GM12878 (cell line): Measurements from ENCODE around the gene TMCC3. TPM values are rescaled to one million over a fixed set of nuclear protein-coding genes. Genes with fewer than 3 reads are reported as not detected.

Source experiments
- BRCA1 ChIP-seq: IDR thresholded peaks from 2 replicates; pipeline ENCODE4 v1.6.1; 2011; ENCODE audit warnings: low read depth, low read length, improper control_type of control experiment
- ETV6 ChIP-seq, 2 experiments: fragments of 450-650 bp in 1 of 2; IDR thresholded peaks in 1 of 2; conservative IDR thresholded peaks in 1 of 2; 2 replicates each; pipeline ENCODE4 v1.6.1; 2014; ENCODE audit warnings: antibody characterized with exemption in 1 of 2, borderline replicate concordance in 1 of 2, low read depth in 1 of 2, mild to moderate bottlenecking in 1 of 2, moderate library complexity in 1 of 2
- HDGF ChIP-seq: fragments of 450-650 bp; IDR thresholded peaks from 2 replicates; pipeline ENCODE4 v1.6.1; 2016; ENCODE audit warnings: antibody characterized with exemption
- MTA3 ChIP-seq: IDR thresholded peaks from 2 replicates; pipeline ENCODE4 v1.6.1; 2012; ENCODE audit warnings: low read length, inconsistent platforms, borderline replicate concordance
- MYB ChIP-seq: fragments of 150-350 bp; IDR thresholded peaks from 2 replicates; pipeline ENCODE4 v1.6.1; 2014; ENCODE audit warnings: mild to moderate bottlenecking, low read depth, low read length, borderline replicate concordance
- NRF1 ChIP-seq: conservative IDR thresholded peaks from 2 replicates; pipeline ENCODE4 v1.6.1; 2011; ENCODE audit warnings: mild to moderate bottlenecking, low read depth, low read length, improper control_type of control experiment
- PML ChIP-seq: IDR thresholded peaks from 2 replicates; pipeline ENCODE4 v1.6.1; 2012; ENCODE audit warnings: low read length, inconsistent platforms
- POLR2AphosphoS2 ChIP-seq: IDR thresholded peaks from 2 replicates; pipeline ENCODE4 v1.6.1; 2011; ENCODE audit warnings: low read depth, mild to moderate bottlenecking, low read length, improper control_type of control experiment, moderate library complexity
- SIX5 ChIP-seq: IDR thresholded peaks from 2 replicates; pipeline ENCODE4 v1.6.1; 2011; ENCODE audit warnings: mild to moderate bottlenecking, low read depth, low read length, moderate library complexity; ENCODE audit not compliant: severe bottlenecking
- SMC3 ChIP-seq: IDR thresholded peaks from 2 replicates; pipeline ENCODE4 v1.6.1; 2011; ENCODE audit warnings: low read length, improper control_type of control experiment, borderline replicate concordance
- SPI1 ChIP-seq: IDR thresholded peaks from 2 replicates; pipeline ENCODE4 v1.6.1; 2011; ENCODE audit warnings: low read depth, mild to moderate bottlenecking, low read length, moderate library complexity, borderline replicate concordance; ENCODE audit not compliant: insufficient read depth
- WRNIP1 ChIP-seq: IDR thresholded peaks from 2 replicates; pipeline ENCODE4 v1.6.1; 2011; ENCODE audit warnings: low read depth, low read length, improper control_type of control experiment, borderline replicate concordance
- ZNF207 ChIP-seq: fragments of 450-650 bp; IDR thresholded peaks from 2 replicates; pipeline ENCODE4 v1.6.1; 2014; ENCODE audit warnings: antibody characterized with exemption, mild to moderate bottlenecking, borderline replicate concordance
- ZNF384 ChIP-seq: IDR thresholded peaks from 2 replicates; pipeline ENCODE4 v1.6.1; 2012; ENCODE audit warnings: low read depth, mild to moderate bottlenecking, low read length, improper control_type of control experiment, borderline replicate concordance
- polyA plus RNA-seq, 11 experiments: library from polyadenylated mRNA; depleted of rRNA in 4 of 11; unstranded in 6 of 11; stranded (reverse) in 5 of 11; fragments of >200 nt; fragmentation: Nextera tagmentation in 4 of 11; fragmentation: Illumina TruSeq in 1 of 11; extraction: Ambion mirVana in 4 of 11; extraction: Trizol in 1 of 11; gene quantifications; 1 replicate in 1 of 11; 2 replicates in 10 of 11; pipeline versions ENCODE4 v1.2.1 to v1.2.3, GENCODE V29; 2011 to 2016; ENCODE audit warnings: inconsistent platforms in 2 of 11, missing spikeins in 2 of 11, low read depth in 1 of 11
- total RNA-seq, 4 experiments: library from RNA; depleted of rRNA in 3 of 4; stranded (reverse); fragments of >200 nt in 3 of 4; fragmentation: Illumina TruSeq in 1 of 4; extraction: Trizol in 1 of 4; gene quantifications; 2 replicates each; pipeline versions ENCODE4 v1.2.1 to v1.2.3, GENCODE V29; 2013 to 2021
- TF ChIP-seq, protein P1 (sequence below): fragments of 450-650 bp; IDR thresholded peaks from 2 replicates; pipeline ENCODE4 v1.6.1; 2017; ENCODE audit warnings: low read depth, mild to moderate bottlenecking, moderate library complexity
- TF ChIP-seq, protein P2 (sequence below): fragments of 450-650 bp; conservative IDR thresholded peaks from 2 replicates; pipeline ENCODE4 v1.6.1; 2017; ENCODE audit warnings: mild to moderate bottlenecking, moderate library complexity
- TF ChIP-seq, protein P3 (sequence below): fragments of 450-650 bp; formaldehyde crosslinking; IDR thresholded peaks from 2 replicates; pipeline ENCODE4 v1.5.0; 2022; ENCODE audit warnings: mild to moderate bottlenecking, missing genetic modification characterization
- TF ChIP-seq, protein P4 (sequence below): IDR thresholded peaks from 2 replicates; pipeline ENCODE4 v1.6.1; 2012; ENCODE audit warnings: low read length, inconsistent platforms
- TF ChIP-seq, protein P5 (sequence below): fragments of 450-650 bp; IDR thresholded peaks from 2 replicates; pipeline ENCODE4 v1.6.1; 2017; ENCODE audit warnings: antibody characterized with exemption, mild to moderate bottlenecking, moderate library complexity

The TMCC3 gene
- total and polyA plus RNA-seq, 10 of the 15 experiments (the other 5 are each of a cell fraction or from before 2014, with no cell fraction given): 5.8 to 29.8 (median 12.6) TPM

DNA sequence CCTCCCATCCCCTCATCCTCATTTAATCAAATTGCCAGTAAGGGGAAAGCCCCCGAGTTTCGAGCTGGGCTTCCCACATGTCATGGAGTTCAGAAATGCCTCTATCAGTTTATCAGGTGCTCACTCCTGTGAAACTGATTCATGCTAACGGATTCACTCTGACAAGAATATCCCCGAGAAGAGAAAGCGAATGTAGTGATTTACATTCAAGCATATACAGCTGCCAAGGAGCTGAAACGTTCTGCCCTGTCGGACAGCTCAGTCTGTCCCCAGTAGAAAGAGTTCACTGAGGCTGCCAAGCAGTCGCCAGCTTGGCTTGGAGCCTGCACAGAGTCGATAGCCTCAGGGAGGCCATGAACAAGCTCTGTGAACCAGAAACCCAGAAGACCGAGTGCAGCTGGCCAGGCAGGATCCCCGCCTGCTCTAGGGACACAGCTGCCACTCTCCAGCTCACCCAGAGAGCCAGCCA, 88.4 kb downstream of the TMCC3 start (continued):
- TF ChIP-seq MYB (no peak), PML (no peak), POLR2AphosphoS2 (no peak), BRCA1 (no peak), ZNF207 (no peak), SMC3 (no peak), MTA3 (no peak), ETV6 (conservative IDR thresholded peaks at IDR 0.05 in 1 of 2, IDR thresholded peaks at IDR 0.05 in 1 of 2; ENCODE audit: borderline replicate concordance in 1 of 2, low read depth in 1 of 2) (peak in 1 of 2 experiments; percentile 44; a peak in 1 of 4 replicates), SPI1 (no peak), SIX5 (no peak), WRNIP1 (no peak), NRF1 (no peak), HDGF (no peak), ZNF384 (no peak)
- TF ChIP-seq, protein P1, sequence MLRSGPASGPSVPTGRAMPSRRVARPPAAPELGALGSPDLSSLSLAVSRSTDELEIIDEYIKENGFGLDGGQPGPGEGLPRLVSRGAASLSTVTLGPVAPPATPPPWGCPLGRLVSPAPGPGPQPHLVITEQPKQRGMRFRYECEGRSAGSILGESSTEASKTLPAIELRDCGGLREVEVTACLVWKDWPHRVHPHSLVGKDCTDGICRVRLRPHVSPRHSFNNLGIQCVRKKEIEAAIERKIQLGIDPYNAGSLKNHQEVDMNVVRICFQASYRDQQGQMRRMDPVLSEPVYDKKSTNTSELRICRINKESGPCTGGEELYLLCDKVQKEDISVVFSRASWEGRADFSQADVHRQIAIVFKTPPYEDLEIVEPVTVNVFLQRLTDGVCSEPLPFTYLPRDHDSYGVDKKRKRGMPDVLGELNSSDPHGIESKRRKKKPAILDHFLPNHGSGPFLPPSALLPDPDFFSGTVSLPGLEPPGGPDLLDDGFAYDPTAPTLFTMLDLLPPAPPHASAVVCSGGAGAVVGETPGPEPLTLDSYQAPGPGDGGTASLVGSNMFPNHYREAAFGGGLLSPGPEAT: no peak
- TF ChIP-seq, protein P2, sequence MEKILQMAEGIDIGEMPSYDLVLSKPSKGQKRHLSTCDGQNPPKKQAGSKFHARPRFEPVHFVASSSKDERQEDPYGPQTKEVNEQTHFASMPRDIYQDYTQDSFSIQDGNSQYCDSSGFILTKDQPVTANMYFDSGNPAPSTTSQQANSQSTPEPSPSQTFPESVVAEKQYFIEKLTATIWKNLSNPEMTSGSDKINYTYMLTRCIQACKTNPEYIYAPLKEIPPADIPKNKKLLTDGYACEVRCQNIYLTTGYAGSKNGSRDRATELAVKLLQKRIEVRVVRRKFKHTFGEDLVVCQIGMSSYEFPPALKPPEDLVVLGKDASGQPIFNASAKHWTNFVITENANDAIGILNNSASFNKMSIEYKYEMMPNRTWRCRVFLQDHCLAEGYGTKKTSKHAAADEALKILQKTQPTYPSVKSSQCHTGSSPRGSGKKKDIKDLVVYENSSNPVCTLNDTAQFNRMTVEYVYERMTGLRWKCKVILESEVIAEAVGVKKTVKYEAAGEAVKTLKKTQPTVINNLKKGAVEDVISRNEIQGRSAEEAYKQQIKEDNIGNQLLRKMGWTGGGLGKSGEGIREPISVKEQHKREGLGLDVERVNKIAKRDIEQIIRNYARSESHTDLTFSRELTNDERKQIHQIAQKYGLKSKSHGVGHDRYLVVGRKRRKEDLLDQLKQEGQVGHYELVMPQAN: no peak
- TF ChIP-seq, protein P3, sequence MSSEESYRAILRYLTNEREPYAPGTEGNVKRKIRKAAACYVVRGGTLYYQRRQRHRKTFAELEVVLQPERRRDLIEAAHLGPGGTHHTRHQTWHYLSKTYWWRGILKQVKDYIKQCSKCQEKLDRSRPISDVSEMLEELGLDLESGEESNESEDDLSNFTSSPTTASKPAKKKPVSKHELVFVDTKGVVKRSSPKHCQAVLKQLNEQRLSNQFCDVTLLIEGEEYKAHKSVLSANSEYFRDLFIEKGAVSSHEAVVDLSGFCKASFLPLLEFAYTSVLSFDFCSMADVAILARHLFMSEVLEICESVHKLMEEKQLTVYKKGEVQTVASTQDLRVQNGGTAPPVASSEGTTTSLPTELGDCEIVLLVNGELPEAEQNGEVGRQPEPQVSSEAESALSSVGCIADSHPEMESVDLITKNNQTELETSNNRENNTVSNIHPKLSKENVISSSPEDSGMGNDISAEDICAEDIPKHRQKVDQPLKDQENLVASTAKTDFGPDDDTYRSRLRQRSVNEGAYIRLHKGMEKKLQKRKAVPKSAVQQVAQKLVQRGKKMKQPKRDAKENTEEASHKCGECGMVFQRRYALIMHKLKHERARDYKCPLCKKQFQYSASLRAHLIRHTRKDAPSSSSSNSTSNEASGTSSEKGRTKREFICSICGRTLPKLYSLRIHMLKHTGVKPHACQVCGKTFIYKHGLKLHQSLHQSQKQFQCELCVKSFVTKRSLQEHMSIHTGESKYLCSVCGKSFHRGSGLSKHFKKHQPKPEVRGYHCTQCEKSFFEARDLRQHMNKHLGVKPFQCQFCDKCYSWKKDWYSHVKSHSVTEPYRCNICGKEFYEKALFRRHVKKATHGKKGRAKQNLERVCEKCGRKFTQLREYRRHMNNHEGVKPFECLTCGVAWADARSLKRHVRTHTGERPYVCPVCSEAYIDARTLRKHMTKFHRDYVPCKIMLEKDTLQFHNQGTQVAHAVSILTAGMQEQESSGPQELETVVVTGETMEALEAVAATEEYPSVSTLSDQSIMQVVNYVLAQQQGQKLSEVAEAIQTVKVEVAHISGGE (CRISPR knock-in tag): no peak
- TF ChIP-seq, protein P4, sequence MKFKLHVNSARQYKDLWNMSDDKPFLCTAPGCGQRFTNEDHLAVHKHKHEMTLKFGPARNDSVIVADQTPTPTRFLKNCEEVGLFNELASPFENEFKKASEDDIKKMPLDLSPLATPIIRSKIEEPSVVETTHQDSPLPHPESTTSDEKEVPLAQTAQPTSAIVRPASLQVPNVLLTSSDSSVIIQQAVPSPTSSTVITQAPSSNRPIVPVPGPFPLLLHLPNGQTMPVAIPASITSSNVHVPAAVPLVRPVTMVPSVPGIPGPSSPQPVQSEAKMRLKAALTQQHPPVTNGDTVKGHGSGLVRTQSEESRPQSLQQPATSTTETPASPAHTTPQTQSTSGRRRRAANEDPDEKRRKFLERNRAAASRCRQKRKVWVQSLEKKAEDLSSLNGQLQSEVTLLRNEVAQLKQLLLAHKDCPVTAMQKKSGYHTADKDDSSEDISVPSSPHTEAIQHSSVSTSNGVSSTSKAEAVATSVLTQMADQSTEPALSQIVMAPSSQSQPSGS: peak; percentile 69
- TF ChIP-seq, protein P5, sequence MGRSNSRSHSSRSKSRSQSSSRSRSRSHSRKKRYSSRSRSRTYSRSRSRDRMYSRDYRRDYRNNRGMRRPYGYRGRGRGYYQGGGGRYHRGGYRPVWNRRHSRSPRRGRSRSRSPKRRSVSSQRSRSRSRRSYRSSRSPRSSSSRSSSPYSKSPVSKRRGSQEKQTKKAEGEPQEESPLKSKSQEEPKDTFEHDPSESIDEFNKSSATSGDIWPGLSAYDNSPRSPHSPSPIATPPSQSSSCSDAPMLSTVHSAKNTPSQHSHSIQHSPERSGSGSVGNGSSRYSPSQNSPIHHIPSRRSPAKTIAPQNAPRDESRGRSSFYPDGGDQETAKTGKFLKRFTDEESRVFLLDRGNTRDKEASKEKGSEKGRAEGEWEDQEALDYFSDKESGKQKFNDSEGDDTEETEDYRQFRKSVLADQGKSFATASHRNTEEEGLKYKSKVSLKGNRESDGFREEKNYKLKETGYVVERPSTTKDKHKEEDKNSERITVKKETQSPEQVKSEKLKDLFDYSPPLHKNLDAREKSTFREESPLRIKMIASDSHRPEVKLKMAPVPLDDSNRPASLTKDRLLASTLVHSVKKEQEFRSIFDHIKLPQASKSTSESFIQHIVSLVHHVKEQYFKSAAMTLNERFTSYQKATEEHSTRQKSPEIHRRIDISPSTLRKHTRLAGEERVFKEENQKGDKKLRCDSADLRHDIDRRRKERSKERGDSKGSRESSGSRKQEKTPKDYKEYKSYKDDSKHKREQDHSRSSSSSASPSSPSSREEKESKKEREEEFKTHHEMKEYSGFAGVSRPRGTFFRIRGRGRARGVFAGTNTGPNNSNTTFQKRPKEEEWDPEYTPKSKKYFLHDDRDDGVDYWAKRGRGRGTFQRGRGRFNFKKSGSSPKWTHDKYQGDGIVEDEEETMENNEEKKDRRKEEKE: no peak
